ENCODE results near the gene SPRED2. TPM values are rescaled to one million over a fixed set of nuclear protein-coding genes. Genes with fewer than 3 reads are reported as not detected.

The SPRED2 gene
- total and polyA plus RNA-seq, 4 donors = 6.7 to 7.5 (median 7.1) TPM

DNA sequence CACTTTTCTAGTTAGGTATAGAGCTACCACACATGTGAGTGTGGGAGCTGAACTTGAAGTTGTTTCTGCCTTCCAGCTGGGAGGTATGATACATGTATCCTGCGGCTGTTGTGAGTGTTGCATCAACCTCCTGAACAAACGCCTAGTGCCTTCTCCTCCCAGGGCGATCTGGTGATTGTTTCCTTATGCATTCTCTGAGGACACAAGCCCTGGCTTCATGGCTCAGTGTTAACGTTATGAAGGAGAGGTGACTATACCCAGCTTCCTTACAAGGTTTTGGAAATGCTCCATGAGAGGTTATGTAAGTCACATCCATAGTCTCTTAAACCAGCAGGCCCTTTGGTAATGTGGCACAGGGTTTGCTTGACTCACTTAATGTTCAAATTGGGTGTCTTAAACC is 64.9 kb downstream of the SPRED2 start:
- DNase-seq (ENCODE audit: low spot score) = no peak
- H3K9ac ChIP-seq (ENCODE audit: low read depth in 1 of 2, low read length in 2 of 2) = no peak overlapping the region
- peak overlapping the region in 1 of 2 donors; percentile 39 for H3K27ac ChIP-seq (ENCODE audit: low read depth in 1 of 2, low read length in 2 of 2)
- no peak for TF ChIP-seq ZBTB33 (IDR thresholded peaks at IDR 0.05)
- no peak for TF ChIP-seq SP1 (IDR thresholded peaks at IDR 0.05)
- no peak for TF ChIP-seq HNF4A (conservative IDR thresholded peaks at IDR 0.05)
- no peak for TF ChIP-seq RXRA (IDR thresholded peaks at IDR 0.05)
- TF ChIP-seq HNF4G (IDR thresholded peaks at IDR 0.05) = no peak
- TF ChIP-seq TAF1 (conservative IDR thresholded peaks at IDR 0.05) = no peak
- TF ChIP-seq, protein P1, sequence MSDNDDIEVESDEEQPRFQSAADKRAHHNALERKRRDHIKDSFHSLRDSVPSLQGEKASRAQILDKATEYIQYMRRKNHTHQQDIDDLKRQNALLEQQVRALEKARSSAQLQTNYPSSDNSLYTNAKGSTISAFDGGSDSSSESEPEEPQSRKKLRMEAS (IDR thresholded peaks at IDR 0.05) = no peak
- no peak for TF ChIP-seq FOXA1 (IDR thresholded peaks at IDR 0.05)
- TF ChIP-seq ATF3 (IDR thresholded peaks at IDR 0.05) = no peak
- no peak for TF ChIP-seq RAD21 (IDR thresholded peaks at IDR 0.05)
- no peak for TF ChIP-seq FOXA2 (IDR thresholded peaks at IDR 0.05)
- no peaks in the 10 kb centered on the region for H3K27me3 ChIP-seq (ENCODE audit: control insufficient read depth in 4 of 4, insufficient read depth in 4 of 4, low read length in 3 of 4)
- no peaks in the 10 kb centered on the region for H3K9me3 ChIP-seq (ENCODE audit: control insufficient read depth in 4 of 4, low read length in 3 of 4)
- no peak overlapping the region for H3K4me3 ChIP-seq (ENCODE audit: low read depth in 1 of 3, low read length in 3 of 3)
- WGBS = 32% methylated on average over 4 of the region's 4 CpGs
- H3K4me1 ChIP-seq (ENCODE audit: control insufficient read depth in 4 of 4, insufficient read depth in 4 of 4, low read length in 3 of 4) = peaks cover 11 to 65% (median 50%) of the 10 kb centered on the region in 4 donors
- H3K36me3 ChIP-seq (ENCODE audit: control insufficient read depth in 4 of 4, insufficient read depth in 3 of 4, low read depth in 1 of 4, low read length in 3 of 4) = no peaks in the 10 kb centered on the region

DNA sequence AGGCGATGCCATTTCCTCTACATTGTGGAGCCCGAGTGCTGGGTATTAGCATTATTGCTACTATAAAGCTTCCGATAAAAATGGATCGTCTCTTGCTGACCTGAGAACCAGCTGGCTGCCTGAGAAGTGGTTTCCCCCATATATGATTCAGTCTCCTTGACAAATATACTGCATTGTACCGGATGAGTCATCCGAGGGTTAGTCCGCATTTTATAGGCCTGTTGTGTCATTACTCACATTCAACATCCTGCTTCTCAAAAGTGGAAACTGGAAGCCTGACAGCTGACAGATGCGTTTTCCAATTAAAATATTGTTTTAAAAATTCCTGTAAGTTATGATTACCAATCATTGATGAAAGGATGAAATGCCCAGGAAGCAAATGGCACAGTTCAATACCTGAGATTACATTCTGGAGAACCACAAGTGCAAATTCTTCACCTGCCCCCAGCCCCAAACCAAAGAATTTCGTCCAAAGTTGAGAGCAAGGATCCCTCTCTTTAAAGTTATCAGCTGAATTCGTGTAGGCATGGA is 65.7 kb downstream of the SPRED2 start:
- Histone ChIP-seq H3K9me3 (ENCODE audit: control insufficient read depth in 4 of 4, low read length in 3 of 4) (no peaks in the 10 kb centered on the region), H3K4me1 (ENCODE audit: control insufficient read depth in 4 of 4, insufficient read depth in 4 of 4, low read length in 3 of 4) (peaks cover 6 to 61% (median 42%) of the 10 kb centered on the region in 4 donors), H3K27me3 (ENCODE audit: control insufficient read depth in 4 of 4, insufficient read depth in 4 of 4, low read length in 3 of 4) (no peaks in the 10 kb centered on the region), H3K36me3 (ENCODE audit: control insufficient read depth in 4 of 4, insufficient read depth in 3 of 4, low read depth in 1 of 4, low read length in 3 of 4) (no peaks in the 10 kb centered on the region), H3K4me3 (ENCODE audit: low read depth in 1 of 3, low read length in 3 of 3) (no peak overlapping the region), H3K27ac (ENCODE audit: low read depth in 1 of 2, low read length in 2 of 2) (peak overlapping the region; percentile 11 to 35), H3K9ac (ENCODE audit: low read depth in 1 of 2, low read length in 2 of 2) (no peak overlapping the region)
- TF ChIP-seq JUND (IDR thresholded peaks at IDR 0.05) (peak; percentile 74 to 79), GABPA (IDR thresholded peaks at IDR 0.05 in 1 of 2, conservative IDR thresholded peaks at IDR 0.05 in 1 of 2) (no peak)
- no peak for DNase-seq (ENCODE audit: low spot score)
- 67% methylated on average over 10 of the region's 10 CpGs for WGBS

GRCh38 chr2:65364986-65365733 is 67.2 kb downstream of the SPRED2 start:
- 85% methylated on average over 2 of the region's 2 CpGs for WGBS
- DNase-seq (ENCODE audit: low spot score) = no peak
- Histone ChIP-seq H3K27ac (ENCODE audit: low read depth in 1 of 2, low read length in 2 of 2) (no peak overlapping the region), H3K9me3 (ENCODE audit: control insufficient read depth in 4 of 4, low read length in 3 of 4) (no peaks in the 10 kb centered on the region), H3K27me3 (ENCODE audit: control insufficient read depth in 4 of 4, insufficient read depth in 4 of 4, low read length in 3 of 4) (no peaks in the 10 kb centered on the region), H3K4me3 (ENCODE audit: low read depth in 1 of 3, low read length in 3 of 3) (no peak overlapping the region), H3K36me3 (ENCODE audit: control insufficient read depth in 4 of 4, insufficient read depth in 3 of 4, low read depth in 1 of 4, low read length in 3 of 4) (no peaks in the 10 kb centered on the region), H3K4me1 (ENCODE audit: control insufficient read depth in 4 of 4, insufficient read depth in 4 of 4, low read length in 3 of 4) (peaks cover 2 to 48% (median 31%) of the 10 kb centered on the region in 4 donors), H3K9ac (ENCODE audit: low read depth in 1 of 2, low read length in 2 of 2) (no peak overlapping the region)
- TF ChIP-seq HNF4A (conservative IDR thresholded peaks at IDR 0.05) (no peak), ATF3 (IDR thresholded peaks at IDR 0.05) (no peak), GABPA (IDR thresholded peaks at IDR 0.05 in 1 of 2, conservative IDR thresholded peaks at IDR 0.05 in 1 of 2) (no peak), HNF4G (IDR thresholded peaks at IDR 0.05) (no peak), TAF1 (conservative IDR thresholded peaks at IDR 0.05) (no peak), NR2F2 (IDR thresholded peaks at IDR 0.05) (no peak), FOXA2 (IDR thresholded peaks at IDR 0.05) (no peak), RAD21 (IDR thresholded peaks at IDR 0.05) (no peak), ZBTB33 (IDR thresholded peaks at IDR 0.05) (no peak), SP1 (IDR thresholded peaks at IDR 0.05) (no peak), JUND (IDR thresholded peaks at IDR 0.05) (no peak)
- TF ChIP-seq, protein P2, sequence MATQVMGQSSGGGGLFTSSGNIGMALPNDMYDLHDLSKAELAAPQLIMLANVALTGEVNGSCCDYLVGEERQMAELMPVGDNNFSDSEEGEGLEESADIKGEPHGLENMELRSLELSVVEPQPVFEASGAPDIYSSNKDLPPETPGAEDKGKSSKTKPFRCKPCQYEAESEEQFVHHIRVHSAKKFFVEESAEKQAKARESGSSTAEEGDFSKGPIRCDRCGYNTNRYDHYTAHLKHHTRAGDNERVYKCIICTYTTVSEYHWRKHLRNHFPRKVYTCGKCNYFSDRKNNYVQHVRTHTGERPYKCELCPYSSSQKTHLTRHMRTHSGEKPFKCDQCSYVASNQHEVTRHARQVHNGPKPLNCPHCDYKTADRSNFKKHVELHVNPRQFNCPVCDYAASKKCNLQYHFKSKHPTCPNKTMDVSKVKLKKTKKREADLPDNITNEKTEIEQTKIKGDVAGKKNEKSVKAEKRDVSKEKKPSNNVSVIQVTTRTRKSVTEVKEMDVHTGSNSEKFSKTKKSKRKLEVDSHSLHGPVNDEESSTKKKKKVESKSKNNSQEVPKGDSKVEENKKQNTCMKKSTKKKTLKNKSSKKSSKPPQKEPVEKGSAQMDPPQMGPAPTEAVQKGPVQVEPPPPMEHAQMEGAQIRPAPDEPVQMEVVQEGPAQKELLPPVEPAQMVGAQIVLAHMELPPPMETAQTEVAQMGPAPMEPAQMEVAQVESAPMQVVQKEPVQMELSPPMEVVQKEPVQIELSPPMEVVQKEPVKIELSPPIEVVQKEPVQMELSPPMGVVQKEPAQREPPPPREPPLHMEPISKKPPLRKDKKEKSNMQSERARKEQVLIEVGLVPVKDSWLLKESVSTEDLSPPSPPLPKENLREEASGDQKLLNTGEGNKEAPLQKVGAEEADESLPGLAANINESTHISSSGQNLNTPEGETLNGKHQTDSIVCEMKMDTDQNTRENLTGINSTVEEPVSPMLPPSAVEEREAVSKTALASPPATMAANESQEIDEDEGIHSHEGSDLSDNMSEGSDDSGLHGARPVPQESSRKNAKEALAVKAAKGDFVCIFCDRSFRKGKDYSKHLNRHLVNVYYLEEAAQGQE (IDR thresholded peaks at IDR 0.05) = no peak
- TF ChIP-seq, protein P1 (IDR thresholded peaks at IDR 0.05) = no peak
